ENCODE results near the gene MFAP5. TPM values are rescaled to one million over a fixed set of nuclear protein-coding genes. Genes with fewer than 3 reads are reported as not detected.

The MFAP5 gene
- total RNA-seq, 4 donors from 2014 or later: 49.3 to 205 (median 137) TPM

GRCh38 chr12:8699714-8700113, 37.1 kb upstream of the MFAP5 start:
- TF ChIP-seq CTCF (IDR thresholded peaks at IDR 0.05) (no peak), POLR2AphosphoS5 (IDR thresholded peaks at IDR 0.05) (no peak), EP300 (IDR thresholded peaks at IDR 0.05) (no peak), POLR2A (IDR thresholded peaks at IDR 0.05) (no peak)
- Histone ChIP-seq H3K4me3 (peak overlapping the region in 1 of 2 donors; percentile 99), H3K27me3 (no peaks in the 10 kb centered on the region), H3K36me3 (no peaks in the 10 kb centered on the region), H3K27ac (peak overlapping the region; percentile 3 to 100 (median 76)), H3K9me3 (no peaks in the 10 kb centered on the region), H3K4me1 (peaks cover 4 to 63% (median 5%) of the 10 kb centered on the region in 3 donors)
- 11 to 17% methylated on average over 4 of the region's 4 CpGs for WGBS, 2 donors (ENCODE audit: low coverage in 1 of 2)
- no peak for ATAC-seq

- peak overlapping the region; percentile 61 to 99 for H3K4me3 ChIP-seq
These were observed 36.3 kb upstream of the MFAP5 start for GRCh38 chr12:8698879-8699278.

GRCh38 chr12:8698132-8698851, 35.7 kb upstream of the MFAP5 start:
- H3K9me3 ChIP-seq: no peaks in the 10 kb centered on the region
- ATAC-seq: peak; percentile 64

More at GRCh38 chr12:8698879-8699278, 36.3 kb upstream of the MFAP5 start:
- no peak for ATAC-seq
- H3K9me3 ChIP-seq: no peaks in the 10 kb centered on the region
- 13 to 14% methylated on average over 2 of the region's 2 CpGs for WGBS, 2 donors (ENCODE audit: low coverage in 1 of 2)
- H3K27me3 ChIP-seq: no peaks in the 10 kb centered on the region
- H3K27ac ChIP-seq: peak overlapping the region; percentile 82 to 100 (median 98)
- H3K4me1 ChIP-seq: peaks cover 4 to 60% (median 5%) of the 10 kb centered on the region in 3 donors
- TF ChIP-seq CTCF (IDR thresholded peaks at IDR 0.05): no peak
- no peak for TF ChIP-seq POLR2A (IDR thresholded peaks at IDR 0.05)
- TF ChIP-seq POLR2AphosphoS5 (IDR thresholded peaks at IDR 0.05): no peak
- TF ChIP-seq EP300 (IDR thresholded peaks at IDR 0.05): no peak
- no peaks in the 10 kb centered on the region for H3K36me3 ChIP-seq

GRCh38 chr12:8697476-8698131, 35.0 kb upstream of the MFAP5 start, which contains the start of gene RIMKLB:
RIMKLB (plus strand) TSS chr12:8697991; CDS start chr12:8713867, 15,876 bp downstream.
- Histone ChIP-seq H3K9me3 (no peaks in the 10 kb centered on the region), H3K27ac (peak within 1 kb of the TSS; percentile 82 to 100 (median 98)), H3K27me3 (no peaks in the 10 kb centered on the region), H3K4me1 (peaks cover 6 to 56% (median 10%) of the 10 kb centered on the region in 3 donors), H3K36me3 (no peaks in the 10 kb centered on the region), H3K4me3 (peak within 1 kb of the TSS; percentile 61 to 99)
- WGBS, 2 donors (ENCODE audit: low coverage in 1 of 2): no CpG with 5 or more reads among the region's 88 CpGs
- ATAC-seq: peak; percentile 94
- TF ChIP-seq POLR2A (IDR thresholded peaks at IDR 0.05): peak; percentile 63 to 64
- TF ChIP-seq POLR2AphosphoS5 (IDR thresholded peaks at IDR 0.05): peak; percentile 53
- no peak for TF ChIP-seq EP300 (IDR thresholded peaks at IDR 0.05)
- no peak for TF ChIP-seq CTCF (IDR thresholded peaks at IDR 0.05)

More at GRCh38 chr12:8698132-8698851, 35.7 kb upstream of the MFAP5 start:
- peaks cover 4 to 56% (median 5%) of the 10 kb centered on the region in 3 donors for H3K4me1 ChIP-seq
- no peaks in the 10 kb centered on the region for H3K36me3 ChIP-seq
- no peaks in the 10 kb centered on the region for H3K27me3 ChIP-seq
- WGBS, 2 donors (ENCODE audit: low coverage in 1 of 2): 0% methylated on average over 16 of the region's 85 CpGs; no CpG with 5 or more reads in 1 of the 2 donors
- H3K27ac ChIP-seq: peak overlapping the region; percentile 82 to 100 (median 98)
- TF ChIP-seq EP300 (IDR thresholded peaks at IDR 0.05): no peak
- no peak for TF ChIP-seq CTCF (IDR thresholded peaks at IDR 0.05)
- no peak for TF ChIP-seq POLR2A (IDR thresholded peaks at IDR 0.05)
- TF ChIP-seq POLR2AphosphoS5 (IDR thresholded peaks at IDR 0.05): no peak
- peak overlapping the region; percentile 61 to 99 for H3K4me3 ChIP-seq

Data from gastroesophageal sphincter (tissue), 4 donors.